DOHH2 (cell line): ENCODE results near the gene LAMC3.

Source experiments
- EZH2phosphoT487 ChIP-seq: fragments of 200-600 bp; sonication (generic); IDR thresholded peaks from 2 replicates; pipeline ENCODE4 v1.6.1; 2017; ENCODE audit warnings: borderline replicate concordance, mild to moderate bottlenecking, antibody characterized with exemption, low read length, moderate library complexity, mixed read lengths
- TF ChIP-seq, protein P1 (sequence below): fragments of 200-600 bp; sonication (generic); IDR thresholded peaks from one replicate; pipeline ENCODE4 v1.5.1; 2014; ENCODE audit warnings: antibody characterized with exemption, mild to moderate bottlenecking, low read depth, low read length; ENCODE audit not compliant: poor library complexity, severe bottlenecking

DNA sequence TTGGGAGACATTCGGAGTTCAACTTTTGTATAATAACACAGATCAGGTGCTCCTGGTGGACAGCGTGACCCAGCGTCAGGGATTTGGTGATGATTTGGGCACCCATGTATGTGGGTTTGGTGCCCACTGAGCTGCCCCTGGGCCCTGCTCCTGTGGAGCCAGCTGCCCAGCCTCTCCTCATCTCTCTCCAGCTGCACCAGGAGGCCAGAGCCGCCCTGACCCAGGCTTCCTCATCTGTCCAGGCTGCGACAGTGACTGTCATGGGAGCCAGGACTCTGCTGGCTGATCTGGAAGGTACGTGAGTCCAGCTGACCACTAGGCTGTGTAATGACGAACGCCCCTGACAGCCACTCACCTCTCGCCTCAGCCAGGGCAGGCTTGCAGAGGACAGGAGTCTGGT lies 72.9 kb downstream of the LAMC3 start:
- TF ChIP-seq, protein P1, sequence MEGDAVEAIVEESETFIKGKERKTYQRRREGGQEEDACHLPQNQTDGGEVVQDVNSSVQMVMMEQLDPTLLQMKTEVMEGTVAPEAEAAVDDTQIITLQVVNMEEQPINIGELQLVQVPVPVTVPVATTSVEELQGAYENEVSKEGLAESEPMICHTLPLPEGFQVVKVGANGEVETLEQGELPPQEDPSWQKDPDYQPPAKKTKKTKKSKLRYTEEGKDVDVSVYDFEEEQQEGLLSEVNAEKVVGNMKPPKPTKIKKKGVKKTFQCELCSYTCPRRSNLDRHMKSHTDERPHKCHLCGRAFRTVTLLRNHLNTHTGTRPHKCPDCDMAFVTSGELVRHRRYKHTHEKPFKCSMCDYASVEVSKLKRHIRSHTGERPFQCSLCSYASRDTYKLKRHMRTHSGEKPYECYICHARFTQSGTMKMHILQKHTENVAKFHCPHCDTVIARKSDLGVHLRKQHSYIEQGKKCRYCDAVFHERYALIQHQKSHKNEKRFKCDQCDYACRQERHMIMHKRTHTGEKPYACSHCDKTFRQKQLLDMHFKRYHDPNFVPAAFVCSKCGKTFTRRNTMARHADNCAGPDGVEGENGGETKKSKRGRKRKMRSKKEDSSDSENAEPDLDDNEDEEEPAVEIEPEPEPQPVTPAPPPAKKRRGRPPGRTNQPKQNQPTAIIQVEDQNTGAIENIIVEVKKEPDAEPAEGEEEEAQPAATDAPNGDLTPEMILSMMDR, result no peak
- no peak for TF ChIP-seq EZH2phosphoT487
